PFSK-1 (cell line): ENCODE results near the gene PHB1.

Source experiments
- FOXP2 ChIP-seq: optimal IDR thresholded peaks from 2 replicates; pipeline ENCODE3; 2011; ENCODE audit warnings: borderline replicate concordance, control low read depth, inconsistent platforms; ENCODE audit not compliant: insufficient read depth; ENCODE audit errors: extremely low read length, extremely low read depth
- POLR2AphosphoS5 ChIP-seq: IDR thresholded peaks from 2 replicates; pipeline ENCODE4 v1.6.1; 2012; ENCODE audit warnings: low read depth, mild to moderate bottlenecking, control low read depth, low read length, moderate library complexity
- SIN3A ChIP-seq: IDR thresholded peaks from 2 replicates; pipeline ENCODE4 v1.6.1; 2012; ENCODE audit warnings: mild to moderate bottlenecking, low read length, moderate library complexity, borderline replicate concordance; ENCODE audit not compliant: insufficient read depth
- TAF1 ChIP-seq: IDR thresholded peaks from 2 replicates; pipeline ENCODE4 v1.6.1; 2012; ENCODE audit warnings: low read length, control low read depth, borderline replicate concordance; ENCODE audit not compliant: insufficient read depth
- TF ChIP-seq, protein P1 (sequence below), 2 experiments: IDR thresholded peaks; 2 replicates each; pipeline versions ENCODE4 v1.6.1 to v1.8.0; 2011 to 2012; ENCODE audit warnings: low read depth in 2 of 2, low read length in 2 of 2, control low read depth in 1 of 2, inconsistent platforms in 1 of 2, mild to moderate bottlenecking in 1 of 2, moderate library complexity in 1 of 2; ENCODE audit not compliant: insufficient read depth in 1 of 2

PHB1 gene

DNA sequence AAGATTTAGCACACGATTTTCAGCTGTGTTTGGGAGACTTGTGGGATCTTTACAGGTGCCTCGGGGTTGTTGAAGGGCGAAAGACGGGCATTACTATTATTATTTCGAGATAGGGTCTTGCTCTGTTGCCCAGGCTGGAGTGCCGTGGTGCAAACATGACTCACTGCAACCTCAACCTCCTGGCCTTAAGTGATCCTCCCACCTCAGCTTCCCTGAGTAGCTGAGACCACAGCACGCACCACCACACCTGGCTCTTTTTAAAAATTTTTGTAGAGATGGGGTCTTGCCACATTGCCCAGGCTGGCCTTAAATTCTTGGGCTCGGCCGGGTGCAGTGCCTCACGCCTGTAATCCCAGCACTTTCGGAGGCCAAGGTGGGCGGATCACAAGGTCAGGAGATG, 29.7 kb upstream of the PHB1 start:
- TF ChIP-seq SIN3A (no peak), TAF1 (no peak)

DNA sequence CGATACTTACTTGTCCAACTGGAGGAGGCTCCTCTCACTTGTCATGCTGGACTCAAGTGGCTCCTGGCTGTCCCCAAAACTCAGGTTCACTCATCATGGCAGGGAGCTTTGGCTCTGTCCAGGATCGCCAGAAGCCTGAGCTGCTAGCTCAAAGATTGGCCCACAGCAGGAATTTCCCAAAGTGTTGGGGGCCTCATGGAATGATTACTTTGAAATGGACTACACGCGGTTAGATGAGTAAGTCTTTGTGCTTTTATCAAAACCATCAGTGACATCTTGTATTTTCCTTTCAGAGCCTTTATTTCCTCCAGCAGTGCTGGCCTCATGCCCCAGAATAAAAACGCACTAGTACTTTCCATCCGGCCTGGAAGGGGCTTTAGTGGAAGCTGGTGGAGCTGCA, 29.2 kb upstream of the PHB1 start:
- TF ChIP-seq SIN3A (no peak), FOXP2 (no peak), TAF1 (no peak), POLR2AphosphoS5 (no peak)
- TF ChIP-seq, protein P1, sequence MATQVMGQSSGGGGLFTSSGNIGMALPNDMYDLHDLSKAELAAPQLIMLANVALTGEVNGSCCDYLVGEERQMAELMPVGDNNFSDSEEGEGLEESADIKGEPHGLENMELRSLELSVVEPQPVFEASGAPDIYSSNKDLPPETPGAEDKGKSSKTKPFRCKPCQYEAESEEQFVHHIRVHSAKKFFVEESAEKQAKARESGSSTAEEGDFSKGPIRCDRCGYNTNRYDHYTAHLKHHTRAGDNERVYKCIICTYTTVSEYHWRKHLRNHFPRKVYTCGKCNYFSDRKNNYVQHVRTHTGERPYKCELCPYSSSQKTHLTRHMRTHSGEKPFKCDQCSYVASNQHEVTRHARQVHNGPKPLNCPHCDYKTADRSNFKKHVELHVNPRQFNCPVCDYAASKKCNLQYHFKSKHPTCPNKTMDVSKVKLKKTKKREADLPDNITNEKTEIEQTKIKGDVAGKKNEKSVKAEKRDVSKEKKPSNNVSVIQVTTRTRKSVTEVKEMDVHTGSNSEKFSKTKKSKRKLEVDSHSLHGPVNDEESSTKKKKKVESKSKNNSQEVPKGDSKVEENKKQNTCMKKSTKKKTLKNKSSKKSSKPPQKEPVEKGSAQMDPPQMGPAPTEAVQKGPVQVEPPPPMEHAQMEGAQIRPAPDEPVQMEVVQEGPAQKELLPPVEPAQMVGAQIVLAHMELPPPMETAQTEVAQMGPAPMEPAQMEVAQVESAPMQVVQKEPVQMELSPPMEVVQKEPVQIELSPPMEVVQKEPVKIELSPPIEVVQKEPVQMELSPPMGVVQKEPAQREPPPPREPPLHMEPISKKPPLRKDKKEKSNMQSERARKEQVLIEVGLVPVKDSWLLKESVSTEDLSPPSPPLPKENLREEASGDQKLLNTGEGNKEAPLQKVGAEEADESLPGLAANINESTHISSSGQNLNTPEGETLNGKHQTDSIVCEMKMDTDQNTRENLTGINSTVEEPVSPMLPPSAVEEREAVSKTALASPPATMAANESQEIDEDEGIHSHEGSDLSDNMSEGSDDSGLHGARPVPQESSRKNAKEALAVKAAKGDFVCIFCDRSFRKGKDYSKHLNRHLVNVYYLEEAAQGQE (IDR thresholded peaks at IDR 0.05; ENCODE audit: insufficient read depth in 1 of 2, low read depth in 2 of 2, low read length in 2 of 2), result peak; percentile 28 to 72; a peak in 3 of 4 replicates

DNA sequence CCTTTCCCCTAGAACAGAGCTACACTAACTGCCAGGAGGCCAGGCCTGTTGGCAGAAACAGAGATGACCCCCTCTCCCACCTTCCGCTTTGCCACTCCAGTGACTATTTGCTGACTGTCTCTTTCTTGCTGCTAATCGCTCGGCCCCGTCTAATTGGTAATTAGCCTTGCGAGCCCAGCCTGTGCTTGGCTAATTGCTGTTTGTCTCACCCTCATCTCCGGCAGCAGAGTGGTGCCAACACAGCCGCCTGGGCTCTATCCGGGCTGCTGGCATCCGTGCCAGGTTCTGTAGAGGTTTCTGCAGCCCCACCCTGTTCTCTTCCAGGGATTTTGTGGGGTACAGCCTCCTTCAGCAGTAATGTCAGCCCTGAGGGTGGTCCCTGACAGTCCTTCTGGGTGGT, 27.4 kb upstream of the PHB1 start:
- TF ChIP-seq, protein P1 (IDR thresholded peaks at IDR 0.05; ENCODE audit: insufficient read depth in 1 of 2, low read depth in 2 of 2, low read length in 2 of 2), result no peak
- TF ChIP-seq FOXP2 (no peak), TAF1 (no peak), SIN3A (no peak), POLR2AphosphoS5 (no peak)

DNA sequence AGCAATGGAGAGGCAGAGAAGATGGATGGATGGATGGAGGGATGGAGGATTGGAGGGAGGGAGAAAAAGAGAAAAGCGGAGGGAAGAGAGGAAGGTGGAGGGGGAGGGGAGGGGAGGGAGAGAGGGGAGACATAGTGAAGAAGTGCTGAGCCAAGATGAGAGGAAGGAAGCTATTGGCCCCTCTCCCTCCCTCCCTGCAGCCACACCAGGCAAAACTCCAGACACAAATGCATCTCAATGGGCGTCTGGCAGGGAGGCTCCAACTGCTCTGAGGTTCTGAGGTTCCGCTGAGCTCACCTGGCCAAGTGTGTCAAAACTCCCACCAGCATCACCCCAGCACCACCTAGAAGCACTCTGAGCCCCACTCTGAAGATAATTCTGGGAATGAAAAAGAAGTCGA, 26.9 kb upstream of the PHB1 start:
- TF ChIP-seq TAF1 (no peak), SIN3A (no peak), FOXP2 (no peak), POLR2AphosphoS5 (no peak)
- TF ChIP-seq, protein P1 (IDR thresholded peaks at IDR 0.05; ENCODE audit: insufficient read depth in 1 of 2, low read depth in 2 of 2, low read length in 2 of 2), result no peak

DNA sequence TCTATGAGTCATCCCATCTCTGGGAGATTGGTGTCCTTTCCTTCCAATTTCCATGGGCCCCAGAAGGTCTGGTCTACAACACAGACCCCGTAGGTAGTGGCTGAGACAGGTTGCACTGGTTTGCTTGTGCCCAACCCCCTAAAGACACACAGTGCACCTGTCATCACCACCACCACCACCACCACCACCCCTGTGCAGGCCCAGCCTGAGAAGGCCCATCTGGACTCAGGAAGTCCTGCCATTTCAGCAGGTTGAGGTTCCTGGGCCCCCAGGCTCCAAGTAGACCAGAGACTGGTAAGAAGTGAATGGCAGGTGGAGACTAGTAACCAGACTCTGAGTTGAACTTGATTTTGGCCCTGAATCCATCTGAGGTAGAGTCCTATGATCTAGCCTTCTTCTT, 25.9 kb upstream of the PHB1 start:
- TF ChIP-seq TAF1 (no peak), POLR2AphosphoS5 (no peak), SIN3A (no peak), FOXP2 (no peak)
- TF ChIP-seq, protein P1 (IDR thresholded peaks at IDR 0.05; ENCODE audit: insufficient read depth in 1 of 2, low read depth in 2 of 2, low read length in 2 of 2), result no peak
